Measurements from ENCODE around the gene AP4M1.
"Not testable (repeated sequence)": the region's sequence is repeated elsewhere in the genome, so short reads cannot be mapped to it uniquely, and the experiment has no call there.

Gene AP4M1

GRCh38 chr7:100124301-100125230 is 23.1 kb downstream of the AP4M1 start:
- no peak overlapping the region for H3K4me3 ChIP-seq (ENCODE audit: low read depth, low read length)
- TF ChIP-seq CTCF (IDR thresholded peaks at IDR 0.05; ENCODE audit: low read depth, low read length), result no peak
- H3K36me3 ChIP-seq, result no peaks in the 10 kb centered on the region
- DNase-seq, result no peak
- H3K9me3 ChIP-seq, result no peaks in the 10 kb centered on the region
- H3K27me3 ChIP-seq, result no peaks in the 10 kb centered on the region
- H3K4me1 ChIP-seq, result no peaks in the 10 kb centered on the region

GRCh38 chr7:100126239-100126930 is 24.9 kb downstream of the AP4M1 start:
- no peak for DNase-seq
- Histone ChIP-seq H3K9me3 (no peaks in the 10 kb centered on the region), H3K27me3 (no peaks in the 10 kb centered on the region), H3K4me1 (no peaks in the 10 kb centered on the region), H3K36me3 (no peaks in the 10 kb centered on the region), H3K4me3 (ENCODE audit: low read depth, low read length) (peak overlapping the region; percentile 93)
- TF ChIP-seq CTCF (IDR thresholded peaks at IDR 0.05; ENCODE audit: low read depth, low read length), result peak; percentile 7; the same call in 1 of the 2 replicates

- H3K36me3 ChIP-seq, result no peaks in the 10 kb centered on the region
- H3K4me3 ChIP-seq (ENCODE audit: low read depth, low read length), result peak within 1 kb of the TSS; percentile 93
- no peaks in the 10 kb centered on the region for H3K4me1 ChIP-seq
- H3K9me3 ChIP-seq, result no peaks in the 10 kb centered on the region
- DNase-seq, result peak; percentile 88
- 0 out of 2 replicates have a peak, but pooled peaks have one; percentile 0 for TF ChIP-seq CTCF (IDR thresholded peaks at IDR 0.05; ENCODE audit: low read depth, low read length)
- H3K27me3 ChIP-seq, result no peaks in the 10 kb centered on the region
Observed at GRCh38 chr7:100126931-100127865, 25.8 kb downstream of the AP4M1 start, which contains the start of gene MBLAC1. MBLAC1 (plus strand) TSS chr7:100126967; CDS start chr7:100127396, 429 bp downstream.

- peak; percentile 40 for DNase-seq
- Histone ChIP-seq H3K4me3 (ENCODE audit: low read depth, low read length) (peak overlapping the region; percentile 93), H3K9me3 (no peaks in the 10 kb centered on the region), H3K27me3 (no peaks in the 10 kb centered on the region), H3K36me3 (no peaks in the 10 kb centered on the region), H3K4me1 (peaks cover 3% of the 10 kb centered on the region)
- no peak for TF ChIP-seq CTCF (IDR thresholded peaks at IDR 0.05; ENCODE audit: low read depth, low read length)
Observed at GRCh38 chr7:100127866-100128636, 26.6 kb downstream of the AP4M1 start.

- no peak for TF ChIP-seq CTCF (IDR thresholded peaks at IDR 0.05; ENCODE audit: low read depth, low read length)
- no peak for DNase-seq
- no peaks in the 10 kb centered on the region for H3K27me3 ChIP-seq
- no peak overlapping the region for H3K4me3 ChIP-seq (ENCODE audit: low read depth, low read length)
- H3K36me3 ChIP-seq, result no peaks in the 10 kb centered on the region
- peaks cover 3% of the 10 kb centered on the region for H3K4me1 ChIP-seq
- H3K9me3 ChIP-seq, result no peaks in the 10 kb centered on the region
Observed at GRCh38 chr7:100128637-100128963, 27.2 kb downstream of the AP4M1 start.

- not testable (repeated sequence) for H3K36me3 ChIP-seq; H3K4me1 ChIP-seq; H3K4me3 ChIP-seq (ENCODE audit: low read depth, low read length); H3K9me3 ChIP-seq; DNase-seq; H3K27me3 ChIP-seq
Observed at GRCh38 chr7:100130220-100130607, 28.8 kb downstream of the AP4M1 start.

Measured in BE2C (cell line).